PFSK-1 (cell line): ENCODE data around the gene ATG7.

Experiments
- FOXP2 ChIP-seq: optimal IDR thresholded peaks from 2 replicates; pipeline ENCODE3; 2011; ENCODE audit warnings: borderline replicate concordance, control low read depth, inconsistent platforms; ENCODE audit not compliant: insufficient read depth; ENCODE audit errors: extremely low read length, extremely low read depth
- POLR2AphosphoS5 ChIP-seq: IDR thresholded peaks from 2 replicates; pipeline ENCODE4 v1.6.1; 2012; ENCODE audit warnings: low read depth, mild to moderate bottlenecking, control low read depth, low read length, moderate library complexity
- SIN3A ChIP-seq: IDR thresholded peaks from 2 replicates; pipeline ENCODE4 v1.6.1; 2012; ENCODE audit warnings: mild to moderate bottlenecking, low read length, moderate library complexity, borderline replicate concordance; ENCODE audit not compliant: insufficient read depth
- TAF1 ChIP-seq: IDR thresholded peaks from 2 replicates; pipeline ENCODE4 v1.6.1; 2012; ENCODE audit warnings: low read length, control low read depth, borderline replicate concordance; ENCODE audit not compliant: insufficient read depth
- TF ChIP-seq, protein P1 (sequence below), 2 experiments: IDR thresholded peaks; 2 replicates each; pipeline versions ENCODE4 v1.6.1 to v1.8.0; 2011 to 2012; ENCODE audit warnings: low read depth in 2 of 2, low read length in 2 of 2, control low read depth in 1 of 2, inconsistent platforms in 1 of 2, mild to moderate bottlenecking in 1 of 2, moderate library complexity in 1 of 2; ENCODE audit not compliant: insufficient read depth in 1 of 2

The ATG7 gene

DNA sequence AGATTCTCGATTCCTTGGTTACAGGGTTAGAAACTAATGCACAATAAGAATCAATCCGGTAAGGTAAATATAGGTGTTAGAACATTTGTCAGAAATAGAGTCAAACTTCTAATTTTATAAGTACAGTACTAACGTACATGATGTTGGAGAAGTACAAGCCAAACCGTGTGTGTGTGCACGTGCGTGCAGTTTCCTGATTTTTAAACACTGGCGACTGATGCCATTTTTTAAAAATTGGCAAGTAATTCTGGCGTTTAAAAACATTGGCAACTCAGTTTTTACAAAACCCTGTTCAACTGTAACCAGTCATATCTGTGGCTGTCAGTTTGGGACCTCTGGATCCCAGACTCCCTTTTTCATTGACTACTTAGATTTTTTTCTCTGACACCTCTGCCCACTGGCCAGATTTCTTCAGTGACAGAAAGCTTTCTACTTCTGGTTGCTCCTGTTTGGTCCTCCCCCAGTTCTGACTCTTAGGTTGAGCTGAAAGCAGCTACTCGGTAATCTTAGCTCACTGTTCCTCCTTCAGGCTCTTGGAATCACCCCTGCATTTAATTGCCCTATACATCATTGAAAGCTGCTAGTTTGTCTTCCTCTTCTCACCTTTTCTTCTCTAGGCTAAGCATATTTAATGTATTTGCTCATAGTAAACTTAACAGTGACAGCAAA is 843 bp downstream of the ATG7 start:
- TF ChIP-seq, protein P1, sequence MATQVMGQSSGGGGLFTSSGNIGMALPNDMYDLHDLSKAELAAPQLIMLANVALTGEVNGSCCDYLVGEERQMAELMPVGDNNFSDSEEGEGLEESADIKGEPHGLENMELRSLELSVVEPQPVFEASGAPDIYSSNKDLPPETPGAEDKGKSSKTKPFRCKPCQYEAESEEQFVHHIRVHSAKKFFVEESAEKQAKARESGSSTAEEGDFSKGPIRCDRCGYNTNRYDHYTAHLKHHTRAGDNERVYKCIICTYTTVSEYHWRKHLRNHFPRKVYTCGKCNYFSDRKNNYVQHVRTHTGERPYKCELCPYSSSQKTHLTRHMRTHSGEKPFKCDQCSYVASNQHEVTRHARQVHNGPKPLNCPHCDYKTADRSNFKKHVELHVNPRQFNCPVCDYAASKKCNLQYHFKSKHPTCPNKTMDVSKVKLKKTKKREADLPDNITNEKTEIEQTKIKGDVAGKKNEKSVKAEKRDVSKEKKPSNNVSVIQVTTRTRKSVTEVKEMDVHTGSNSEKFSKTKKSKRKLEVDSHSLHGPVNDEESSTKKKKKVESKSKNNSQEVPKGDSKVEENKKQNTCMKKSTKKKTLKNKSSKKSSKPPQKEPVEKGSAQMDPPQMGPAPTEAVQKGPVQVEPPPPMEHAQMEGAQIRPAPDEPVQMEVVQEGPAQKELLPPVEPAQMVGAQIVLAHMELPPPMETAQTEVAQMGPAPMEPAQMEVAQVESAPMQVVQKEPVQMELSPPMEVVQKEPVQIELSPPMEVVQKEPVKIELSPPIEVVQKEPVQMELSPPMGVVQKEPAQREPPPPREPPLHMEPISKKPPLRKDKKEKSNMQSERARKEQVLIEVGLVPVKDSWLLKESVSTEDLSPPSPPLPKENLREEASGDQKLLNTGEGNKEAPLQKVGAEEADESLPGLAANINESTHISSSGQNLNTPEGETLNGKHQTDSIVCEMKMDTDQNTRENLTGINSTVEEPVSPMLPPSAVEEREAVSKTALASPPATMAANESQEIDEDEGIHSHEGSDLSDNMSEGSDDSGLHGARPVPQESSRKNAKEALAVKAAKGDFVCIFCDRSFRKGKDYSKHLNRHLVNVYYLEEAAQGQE (IDR thresholded peaks at IDR 0.05; ENCODE audit: insufficient read depth in 1 of 2, low read depth in 2 of 2, low read length in 2 of 2): no peak
- TF ChIP-seq SIN3A (no peak), FOXP2 (no peak)

DNA sequence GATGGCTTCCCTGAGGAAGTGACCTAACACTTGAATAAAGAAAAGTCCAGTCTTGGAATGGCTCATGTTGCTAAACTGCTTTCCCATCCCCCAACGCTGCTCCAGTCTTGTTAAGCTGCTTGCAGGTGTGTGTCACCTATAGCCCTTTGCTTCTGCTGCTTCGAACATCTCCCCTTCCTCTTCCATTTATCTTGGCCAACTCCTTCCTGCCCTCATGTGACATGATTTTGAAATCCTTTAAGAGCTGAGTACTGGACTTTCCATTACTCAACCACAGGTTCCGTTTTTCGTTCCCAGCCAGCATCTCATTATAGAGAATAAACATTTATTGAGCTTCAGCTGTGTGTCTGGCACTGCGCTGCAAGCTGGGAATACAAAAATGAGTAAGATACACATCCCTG is 1.7 kb downstream of the ATG7 start:
- TF ChIP-seq POLR2AphosphoS5 (no peak), TAF1 (no peak), SIN3A (no peak), FOXP2 (no peak)
- TF ChIP-seq, protein P1 (IDR thresholded peaks at IDR 0.05; ENCODE audit: insufficient read depth in 1 of 2, low read depth in 2 of 2, low read length in 2 of 2): no peak

DNA sequence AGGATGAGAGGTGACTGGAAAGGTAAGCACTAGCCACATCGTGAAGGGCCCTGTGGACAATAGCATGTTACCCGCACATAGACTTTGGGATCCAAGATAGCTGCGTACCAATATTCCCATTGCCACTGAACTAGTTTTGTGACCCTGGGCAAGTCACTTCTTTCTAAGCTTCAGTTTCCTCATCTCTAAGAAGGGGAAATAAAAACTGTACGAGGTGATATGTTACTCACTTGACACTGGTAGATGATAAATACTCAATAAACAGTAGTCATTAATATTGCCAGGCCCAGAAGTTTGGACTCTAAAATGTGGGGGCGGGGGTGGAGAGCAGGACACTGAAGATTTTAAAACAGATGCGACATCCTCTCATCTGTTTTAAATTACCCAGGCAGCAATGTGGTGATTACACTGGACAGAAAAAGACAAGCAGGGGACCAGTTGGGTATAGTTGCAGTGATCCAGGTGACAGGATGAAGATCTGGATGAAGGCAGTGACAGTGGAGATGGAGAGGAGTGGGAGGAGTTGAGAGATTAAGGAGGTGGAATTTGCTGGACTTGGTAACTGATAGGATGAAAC is 2.5 kb downstream of the ATG7 start:
- TF ChIP-seq TAF1 (no peak), POLR2AphosphoS5 (no peak), FOXP2 (no peak), SIN3A (no peak)
- TF ChIP-seq, protein P1 (IDR thresholded peaks at IDR 0.05; ENCODE audit: insufficient read depth in 1 of 2, low read depth in 2 of 2, low read length in 2 of 2): no peak

DNA sequence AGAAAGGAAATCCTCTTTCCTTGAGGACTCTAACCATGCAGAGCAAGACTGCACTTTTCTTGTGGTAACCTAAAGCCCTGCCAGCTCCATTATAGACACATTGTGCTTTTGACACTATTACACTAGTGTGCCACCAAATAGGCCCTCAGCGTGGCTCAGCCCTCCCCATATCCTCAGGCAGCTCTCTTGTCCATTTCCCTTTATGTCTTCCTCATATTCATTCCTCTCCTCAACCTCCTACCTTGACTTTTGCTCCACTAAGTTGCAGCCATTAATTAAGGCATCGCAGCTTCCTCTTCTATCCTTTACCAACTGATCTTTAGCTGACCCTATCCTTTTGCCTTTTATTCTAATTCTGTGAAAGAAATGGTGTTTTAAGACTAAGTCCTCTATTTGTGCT is 3.7 kb downstream of the ATG7 start:
- TF ChIP-seq, protein P1 (IDR thresholded peaks at IDR 0.05; ENCODE audit: insufficient read depth in 1 of 2, low read depth in 2 of 2, low read length in 2 of 2): no peak
- no peak for TF ChIP-seq FOXP2
- no peak for TF ChIP-seq TAF1
- TF ChIP-seq SIN3A: no peak
- no peak for TF ChIP-seq POLR2AphosphoS5
